NK-92 treated with Interleukin-12 subunit alpha and Interleukin-12 subunit beta, amount 100 ng/mL, for 24 hours (cell line): Measurements from ENCODE around the gene ARHGEF11.

ENCODE experiments used
- DNase-seq: peaks from one replicate; lab custom pipeline; 2025; lab: John Stamatoyannopoulos, UW

ARHGEF11 gene

DNA sequence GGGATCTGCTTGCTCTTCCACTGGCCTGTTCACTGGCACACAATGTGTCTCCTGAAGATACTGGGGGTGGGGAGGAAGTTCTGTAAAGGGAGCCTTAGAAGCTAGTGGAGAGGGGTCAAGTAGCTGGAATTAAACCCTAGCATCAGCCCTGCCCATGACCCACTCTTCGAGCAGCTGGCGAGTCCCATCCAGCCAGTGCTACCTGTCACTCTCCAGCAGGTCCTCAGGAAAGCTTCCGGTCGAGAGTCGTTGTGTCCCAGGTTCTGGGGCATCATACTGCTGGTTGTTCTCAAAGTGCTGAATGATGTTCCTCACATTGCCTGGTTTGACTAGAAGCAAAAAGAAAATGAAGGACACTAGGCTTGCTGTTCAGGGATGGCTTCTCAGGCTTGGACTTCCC is 94.2 kb downstream of the ARHGEF11 start:
- DNase-seq = no peak

DNA sequence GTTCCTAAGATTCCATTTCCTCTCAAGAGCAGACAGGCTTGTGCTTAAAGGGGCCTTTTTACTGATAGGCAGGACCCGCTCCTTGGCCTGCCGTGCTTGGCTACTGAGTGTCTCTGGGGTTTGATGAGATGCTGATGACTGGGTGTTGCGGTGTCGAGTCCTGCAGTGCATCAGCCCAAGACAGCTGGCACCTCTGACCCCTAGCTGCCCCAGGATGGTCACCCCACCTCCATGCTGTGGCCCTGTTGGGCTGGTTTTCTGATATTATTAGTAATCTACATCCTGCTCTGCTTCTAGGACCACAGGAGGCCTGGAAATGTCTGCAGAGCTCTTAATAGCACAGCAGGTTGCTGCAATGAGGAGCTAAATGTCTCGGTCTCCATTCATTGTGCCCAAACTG is 96.4 kb downstream of the ARHGEF11 start:
- no peak for DNase-seq

DNA sequence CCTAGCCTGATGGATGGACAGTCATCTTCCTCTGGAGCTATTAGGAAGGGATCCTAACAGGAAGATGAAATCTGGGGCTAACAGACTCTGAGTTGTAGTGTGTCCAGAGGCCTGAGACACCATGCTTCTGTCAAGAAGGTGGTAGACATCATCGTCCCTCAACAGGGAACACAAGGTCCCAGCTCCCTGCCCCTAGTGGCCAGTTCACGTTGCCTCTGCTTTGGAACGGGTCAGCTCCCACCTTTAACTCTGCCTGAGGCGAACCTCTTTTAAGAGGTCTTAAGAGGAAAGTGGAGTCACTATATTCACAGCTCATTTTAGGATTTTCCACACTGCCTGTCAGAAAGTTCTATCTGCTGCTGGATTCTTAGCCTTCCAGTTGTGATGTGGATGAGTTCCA is 96.8 kb downstream of the ARHGEF11 start:
- no peak for DNase-seq

DNA sequence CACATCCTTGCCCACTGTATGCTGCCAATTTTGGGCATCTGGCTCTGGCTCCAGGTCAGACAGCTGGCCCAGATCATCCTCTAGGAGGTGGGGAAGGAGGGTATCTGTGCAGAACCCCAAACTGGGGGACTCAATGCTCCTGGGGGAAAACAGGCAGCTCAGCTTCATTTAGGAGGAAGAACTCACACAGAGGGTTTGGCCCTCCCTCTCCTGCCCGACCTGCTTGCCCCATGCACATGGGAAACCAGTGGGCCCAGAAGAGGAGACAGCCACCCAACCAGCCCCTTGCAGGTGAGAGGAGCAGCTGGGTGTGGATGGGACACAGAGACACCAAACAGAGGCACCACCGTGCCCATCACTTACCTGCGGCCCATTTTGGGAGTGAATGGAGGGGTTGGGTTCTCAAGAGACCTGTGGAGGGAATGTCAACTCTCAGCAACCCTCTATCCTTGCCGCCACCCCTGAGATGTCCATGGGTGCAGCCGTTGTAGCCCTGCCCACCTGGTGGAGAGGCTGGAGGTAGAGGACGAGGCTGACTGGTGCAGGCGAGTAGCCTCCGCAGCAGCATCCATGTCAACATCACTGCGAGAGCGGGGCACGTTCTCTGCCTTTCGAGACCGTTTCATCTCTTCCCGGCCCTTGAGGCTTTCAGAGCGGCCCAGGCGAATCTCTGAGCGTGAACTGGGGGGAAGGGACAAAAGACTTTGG is 97.6 kb downstream of the ARHGEF11 start:
- no peak for DNase-seq

DNA sequence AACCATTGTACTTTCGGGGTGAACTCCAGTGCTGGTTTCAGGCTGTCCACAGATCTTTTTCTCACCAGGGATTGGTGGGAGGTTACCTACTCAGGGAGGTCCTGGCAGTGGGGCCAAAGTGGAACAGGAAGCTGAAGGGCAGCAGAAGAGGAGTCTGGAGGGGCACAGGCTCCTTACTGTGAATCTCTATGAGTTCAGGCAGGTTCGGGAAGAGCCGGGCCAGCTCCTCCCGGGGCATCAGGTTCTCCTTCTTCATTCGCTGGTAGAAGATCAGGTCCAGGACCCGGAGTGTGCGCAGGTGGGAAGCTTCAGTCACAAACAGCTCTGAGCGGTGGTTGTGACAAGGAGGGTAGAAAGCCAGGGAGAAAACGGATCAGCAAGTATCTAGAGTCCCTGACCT is 98.4 kb downstream of the ARHGEF11 start:
- DNase-seq = no peak

DNA sequence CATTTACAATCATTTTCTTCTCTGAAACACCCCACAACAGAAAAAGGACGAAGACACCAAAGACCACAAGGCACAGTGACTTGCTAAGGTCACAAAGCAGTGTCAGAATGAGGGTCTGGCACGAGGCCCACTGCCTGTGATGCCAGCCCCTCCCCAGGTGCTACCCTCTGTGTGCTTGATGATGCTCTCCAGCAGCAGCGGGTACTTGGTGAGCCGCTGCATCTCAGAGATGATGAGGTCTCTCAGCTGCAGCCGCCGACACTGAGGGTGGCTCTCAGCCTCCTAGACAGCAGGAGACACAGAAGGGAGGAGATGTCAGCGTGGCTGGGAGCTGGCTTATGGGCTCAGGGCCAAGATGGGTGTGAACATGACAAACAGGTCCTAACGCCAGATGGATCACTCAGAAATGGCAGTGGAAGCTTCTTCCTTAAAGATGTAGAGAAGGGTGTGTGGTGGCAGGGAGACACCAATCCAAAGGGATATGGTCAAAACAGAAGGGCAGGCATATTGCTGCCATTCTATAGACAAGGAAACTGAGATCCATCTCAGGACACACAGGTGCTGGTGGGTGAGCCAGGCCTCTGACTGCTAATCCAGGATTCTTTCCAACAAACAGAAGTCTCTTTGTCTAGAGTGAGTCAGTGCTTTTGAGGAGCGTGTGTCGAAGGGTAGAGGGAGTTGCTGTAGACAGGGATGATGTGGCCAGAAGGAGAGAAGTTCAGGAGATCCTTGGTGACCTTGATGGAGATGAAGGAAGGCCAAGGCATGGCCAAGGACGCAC is 99.5 kb downstream of the ARHGEF11 start:
- DNase-seq = no peak

DNA sequence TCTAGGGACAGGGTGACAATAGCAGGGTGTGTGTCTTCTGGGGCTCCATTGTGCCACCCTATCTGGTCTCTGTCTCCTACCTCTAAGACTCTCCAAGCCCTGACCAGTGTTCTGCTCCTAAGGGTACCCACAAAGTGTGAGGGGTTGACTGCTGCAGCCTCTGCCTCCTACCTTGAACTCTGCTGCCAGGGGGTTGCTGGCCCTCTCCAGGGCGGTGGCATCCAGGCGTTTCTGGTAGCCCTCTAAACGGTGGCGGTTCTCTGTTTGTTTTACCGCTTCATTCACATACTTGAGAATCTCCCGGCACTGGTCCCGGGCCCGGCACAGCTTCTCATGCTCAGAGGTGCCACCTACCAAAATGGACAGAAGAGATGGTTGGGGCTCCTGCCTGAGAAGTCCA is 100.7 kb downstream of the ARHGEF11 start:
- no peak for DNase-seq

DNA sequence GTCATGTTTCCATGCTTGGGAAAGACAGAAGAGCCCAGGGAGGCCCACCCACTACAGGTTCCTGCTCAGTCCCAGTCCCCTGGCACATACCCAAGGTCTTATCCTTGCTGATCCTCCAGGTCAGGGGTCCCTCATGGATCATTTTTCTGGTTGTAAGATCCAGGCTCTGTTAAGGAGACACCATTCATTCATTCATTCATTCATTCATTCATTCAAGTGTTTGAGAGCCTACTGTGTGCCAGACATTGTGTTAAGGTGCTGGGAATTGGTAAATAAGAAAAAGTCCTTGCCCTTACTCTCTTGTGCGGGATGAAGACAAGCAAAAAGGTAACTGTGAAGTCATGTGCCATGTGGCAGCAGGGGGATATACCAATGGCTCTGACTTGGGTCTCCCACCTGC is 101.3 kb downstream of the ARHGEF11 start:
- no peak for DNase-seq

DNA sequence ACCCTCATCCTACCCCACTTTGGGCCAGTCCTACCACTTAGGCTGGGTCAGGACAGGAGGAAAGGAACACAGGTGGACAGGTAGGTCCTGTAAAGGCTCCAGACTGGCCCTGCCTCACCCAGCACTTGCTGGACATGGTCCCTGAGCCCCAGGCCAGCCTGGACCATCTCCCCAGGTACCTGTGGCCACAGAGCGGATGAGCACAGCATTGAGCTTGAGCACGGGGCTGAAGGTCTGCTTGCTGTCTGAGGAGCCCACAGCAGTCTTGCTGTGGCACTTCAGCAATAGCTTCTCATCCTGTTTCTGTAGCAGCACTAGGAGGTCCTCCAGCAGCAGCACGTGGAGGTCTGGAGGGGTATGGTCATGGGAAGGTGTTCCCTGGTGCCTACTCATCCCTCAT is 101.8 kb downstream of the ARHGEF11 start:
- no peak for DNase-seq

DNA sequence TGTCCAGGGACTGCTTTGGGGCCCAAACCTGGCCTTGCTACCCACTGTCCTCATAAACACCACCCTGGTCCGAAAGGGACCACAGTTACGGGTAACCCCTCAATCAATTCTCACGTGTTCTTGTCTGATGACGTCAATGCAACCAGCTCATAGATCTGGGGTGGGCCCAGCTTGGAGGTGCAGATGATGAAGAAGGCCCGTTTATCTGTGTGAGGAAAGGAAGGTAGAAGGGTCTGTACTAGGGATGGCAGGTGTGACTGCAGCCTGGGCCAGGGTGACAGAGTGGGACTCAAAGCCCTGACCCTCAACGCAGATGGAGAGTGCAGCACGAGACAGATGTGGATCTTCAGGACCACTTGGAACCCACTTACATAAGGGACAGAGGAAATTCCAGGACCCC is 103.0 kb downstream of the ARHGEF11 start:
- no peak for DNase-seq

DNA sequence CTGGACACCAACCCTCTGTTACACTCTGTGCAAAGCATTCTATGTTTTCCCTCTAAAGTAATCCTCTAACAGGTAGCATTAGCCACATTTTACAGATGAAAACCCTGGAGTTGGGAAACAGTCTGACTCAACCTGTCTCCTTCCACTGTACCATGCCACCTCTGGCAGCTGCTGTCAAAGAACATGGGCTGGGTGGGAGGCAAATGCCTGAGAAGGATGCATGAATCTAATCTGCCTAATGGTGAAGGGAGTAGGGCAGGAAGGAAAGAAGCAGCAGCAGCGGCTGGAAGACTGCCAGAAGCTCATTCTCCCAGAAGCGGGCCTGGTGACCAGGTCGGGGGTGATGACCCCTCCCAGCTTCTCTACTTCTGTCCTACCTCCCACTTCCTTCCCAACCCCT is 103.4 kb downstream of the ARHGEF11 start:
- DNase-seq = no peak

DNA sequence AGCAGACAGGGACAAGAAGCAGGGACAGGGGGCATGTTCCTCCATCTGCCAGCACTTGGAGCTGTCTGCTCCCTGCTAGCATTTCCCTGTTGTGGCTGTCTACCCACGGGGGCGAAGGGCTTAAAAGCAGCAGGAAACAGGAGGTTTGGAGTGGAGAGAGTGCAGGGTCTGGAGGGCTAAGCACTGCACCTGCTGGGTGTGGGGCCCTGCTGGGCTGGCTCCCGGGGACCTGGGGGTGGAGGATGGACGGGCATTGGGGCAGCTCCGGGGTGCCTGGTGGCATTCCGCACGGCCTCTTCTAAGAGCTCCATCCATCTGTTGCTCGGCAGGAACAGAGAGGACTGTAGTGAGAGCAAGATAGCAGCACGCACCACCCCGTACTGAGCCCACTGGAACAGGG is 103.9 kb downstream of the ARHGEF11 start:
- no peak for DNase-seq

DNA sequence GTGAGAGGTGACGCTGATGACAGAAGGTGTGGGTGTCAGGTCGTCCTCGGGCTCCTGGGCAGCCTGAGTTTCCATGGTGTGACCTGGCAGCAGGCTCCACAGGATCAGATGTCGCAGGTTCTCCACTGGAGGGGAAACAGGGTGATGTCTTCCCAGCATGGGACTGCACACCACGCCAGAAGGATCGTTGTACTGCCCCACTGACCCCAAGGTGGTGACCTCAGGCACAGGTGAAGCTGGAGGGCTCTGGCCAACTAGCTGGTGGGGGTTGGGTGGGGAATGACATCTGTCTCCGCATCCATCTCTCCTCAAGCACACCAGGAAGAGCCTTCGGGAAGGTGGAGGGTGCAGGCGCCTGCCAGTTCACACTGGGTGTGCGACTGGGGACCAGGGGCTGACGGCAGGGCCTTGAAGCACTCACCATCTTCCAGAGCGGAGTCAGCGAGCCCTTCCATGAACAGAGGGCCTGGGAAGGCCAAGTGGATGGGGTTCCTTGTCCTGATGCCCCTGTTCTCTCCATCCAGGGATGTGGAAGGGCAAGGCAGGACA is 105.7 kb downstream of the ARHGEF11 start:
- DNase-seq = no peak

DNA sequence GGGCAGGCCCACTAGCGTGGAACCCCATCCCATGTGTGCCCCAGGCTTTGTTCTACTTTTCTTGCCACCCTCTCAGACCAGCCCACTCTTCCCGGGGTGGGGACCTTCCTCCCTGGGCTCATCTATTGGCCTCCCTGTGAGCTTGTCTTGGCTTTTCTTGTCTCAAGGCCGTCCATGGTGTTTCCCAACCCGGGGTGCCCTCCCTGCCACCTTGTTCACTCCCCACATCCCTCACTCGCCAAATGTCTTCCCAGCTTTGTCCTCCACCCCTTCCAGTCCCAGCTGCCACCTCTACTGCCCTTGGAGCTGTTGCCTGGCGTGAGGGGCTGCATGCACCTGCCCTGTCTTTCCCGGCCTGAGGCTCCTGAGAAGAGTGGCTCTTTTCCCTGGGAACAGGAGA is 106.7 kb downstream of the ARHGEF11 start:
- no peak for DNase-seq

DNA sequence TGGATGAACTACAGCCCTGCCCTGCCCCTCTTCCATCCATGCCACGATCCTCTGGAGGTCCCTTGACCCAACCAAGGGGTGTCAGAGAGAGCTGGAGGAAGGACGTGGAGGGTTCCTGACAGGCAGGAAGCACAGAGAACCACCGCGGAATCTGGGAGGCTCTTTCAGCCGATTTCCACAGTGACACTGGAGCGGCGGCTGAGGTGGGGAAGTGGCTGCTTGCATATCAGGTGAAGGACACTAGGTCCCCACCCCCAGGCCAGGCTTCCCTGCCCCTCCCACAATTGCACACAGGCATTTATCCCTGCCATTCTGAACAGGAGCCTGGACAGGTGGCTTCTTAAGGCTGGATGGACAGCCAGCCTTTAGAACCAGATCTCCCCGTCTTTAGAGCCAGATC is 107.7 kb downstream of the ARHGEF11 start:
- no peak for DNase-seq

DNA sequence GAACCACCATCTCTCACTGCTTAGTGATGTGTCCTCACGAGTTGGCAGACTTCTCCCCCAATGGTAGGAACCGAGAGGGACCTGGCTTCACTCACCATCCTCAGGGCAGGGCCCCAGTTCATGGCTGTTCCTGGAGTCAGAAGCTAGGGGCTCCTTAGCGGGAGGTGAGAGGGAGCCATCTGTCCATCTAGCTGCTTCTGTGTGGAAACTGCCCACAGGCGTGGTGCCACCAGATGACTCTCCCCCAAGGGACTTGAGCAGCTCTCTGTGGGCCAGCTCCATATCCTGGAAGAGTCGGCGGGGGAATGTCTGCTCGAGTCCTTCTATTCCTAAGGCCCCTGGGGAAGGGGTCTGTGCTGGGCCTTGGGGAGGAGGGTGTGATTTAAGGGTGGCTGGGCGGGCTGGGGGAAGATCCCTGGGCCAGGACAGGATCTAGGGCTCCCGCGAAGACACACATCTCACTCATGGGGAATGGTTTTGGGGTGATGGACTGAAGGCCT is 108.8 kb downstream of the ARHGEF11 start:
- no peak for DNase-seq

DNA sequence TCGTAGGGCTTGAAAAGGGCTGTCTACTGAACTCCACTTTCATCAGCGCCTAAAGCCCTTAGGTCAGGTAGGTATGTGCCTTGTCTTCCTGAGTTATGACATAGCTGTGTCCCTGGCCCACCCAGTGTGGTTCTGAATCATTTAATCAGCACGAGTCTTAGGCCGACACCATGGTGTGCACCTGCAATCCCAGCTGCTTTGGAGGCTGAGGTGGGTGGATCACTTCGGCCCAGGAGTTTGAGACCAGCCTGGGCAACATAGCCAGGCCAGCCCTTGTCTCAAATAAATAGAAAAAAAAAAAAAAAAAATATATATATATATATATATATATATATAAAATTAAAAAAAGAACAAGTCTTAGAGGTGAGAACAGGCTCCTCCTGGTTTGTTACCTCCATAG is 109.4 kb downstream of the ARHGEF11 start:
- DNase-seq = no peak

DNA sequence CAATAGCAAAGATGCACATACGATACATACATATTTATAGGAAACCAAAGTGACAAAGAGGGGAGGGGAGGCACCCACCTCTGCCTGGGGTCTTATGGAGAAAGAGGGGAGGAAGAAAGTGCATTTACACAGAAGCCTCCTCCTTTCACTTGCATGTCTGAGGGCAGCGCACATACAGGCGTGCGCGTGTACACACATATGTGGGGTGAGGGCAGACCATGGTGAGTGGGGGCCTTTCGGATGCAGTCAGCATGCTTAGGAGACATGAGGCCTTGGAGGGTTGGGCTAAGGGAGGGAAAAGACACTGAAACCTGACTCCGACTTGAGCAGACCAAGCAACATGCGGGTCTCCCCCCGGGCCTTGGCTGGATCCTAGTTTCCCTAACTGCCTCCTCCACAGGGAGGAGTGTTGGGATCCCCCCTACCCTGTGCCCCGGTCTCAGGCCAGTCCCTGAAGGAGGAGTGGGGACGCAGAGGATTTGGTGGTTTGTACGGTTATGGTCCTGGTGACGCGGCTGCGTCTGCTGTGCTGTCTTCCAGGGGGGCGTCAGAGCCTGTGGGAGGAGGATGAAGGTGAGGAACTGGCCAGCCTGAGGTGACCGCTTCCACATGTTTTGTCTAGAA is 109.9 kb downstream of the ARHGEF11 start:
- DNase-seq = no peak

DNA sequence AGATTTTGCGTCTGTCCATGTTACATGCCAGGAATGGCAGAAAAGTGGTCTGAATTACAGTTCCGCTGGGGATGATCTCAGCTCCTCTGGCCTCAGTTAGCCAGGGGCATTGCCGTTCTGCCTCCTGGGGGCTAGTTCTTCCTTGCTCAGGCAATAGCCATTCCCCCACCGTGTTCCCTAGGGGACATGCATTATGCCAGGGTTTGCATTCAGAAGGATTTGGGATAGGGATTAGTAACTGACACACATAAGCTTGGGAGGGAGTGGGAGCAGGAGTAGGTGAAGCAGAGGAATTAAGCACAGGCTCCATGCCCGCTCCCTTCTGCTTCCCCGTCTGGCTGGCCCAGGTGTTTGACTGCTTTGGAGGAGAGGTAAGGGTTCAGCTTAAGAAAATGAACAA is 112.4 kb downstream of the ARHGEF11 start:
- no peak for DNase-seq

DNA sequence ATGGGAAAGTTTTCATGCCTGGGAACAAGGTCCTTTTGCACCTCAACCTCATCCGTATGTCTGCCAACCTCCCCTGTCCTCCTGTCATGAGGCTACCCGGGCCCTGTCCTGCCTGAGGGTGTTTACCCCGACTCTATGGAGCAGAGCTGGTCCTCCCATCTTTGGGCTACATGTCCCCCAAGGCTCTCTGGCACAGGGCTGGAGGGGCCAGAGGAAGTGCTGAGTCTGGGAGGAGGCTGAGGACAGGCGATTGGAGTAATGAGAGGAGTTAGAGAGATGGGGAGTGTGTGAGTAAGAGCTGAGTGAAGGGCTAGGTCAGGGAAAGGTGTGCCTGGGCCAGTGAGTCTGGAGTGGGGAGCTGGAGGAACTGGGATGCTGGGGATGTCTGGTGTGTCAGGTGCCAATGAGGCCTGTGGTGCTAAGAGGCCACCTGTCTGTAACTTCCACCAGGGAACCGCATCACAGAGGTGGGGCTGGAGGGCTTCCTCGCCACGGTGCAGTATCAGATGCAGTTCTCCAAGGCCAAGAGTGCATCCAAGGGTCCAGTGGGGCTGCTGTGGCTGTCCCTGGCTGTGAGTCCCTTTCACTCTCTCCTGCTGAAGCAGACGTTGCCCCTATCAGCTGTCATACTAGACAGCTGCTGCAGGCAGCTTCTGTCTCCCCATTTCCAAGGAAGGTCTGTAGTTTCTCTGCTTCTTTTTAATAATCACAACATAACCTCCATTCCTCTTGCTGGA is 113.4 kb downstream of the ARHGEF11 start:
- DNase-seq = no peak

DNA sequence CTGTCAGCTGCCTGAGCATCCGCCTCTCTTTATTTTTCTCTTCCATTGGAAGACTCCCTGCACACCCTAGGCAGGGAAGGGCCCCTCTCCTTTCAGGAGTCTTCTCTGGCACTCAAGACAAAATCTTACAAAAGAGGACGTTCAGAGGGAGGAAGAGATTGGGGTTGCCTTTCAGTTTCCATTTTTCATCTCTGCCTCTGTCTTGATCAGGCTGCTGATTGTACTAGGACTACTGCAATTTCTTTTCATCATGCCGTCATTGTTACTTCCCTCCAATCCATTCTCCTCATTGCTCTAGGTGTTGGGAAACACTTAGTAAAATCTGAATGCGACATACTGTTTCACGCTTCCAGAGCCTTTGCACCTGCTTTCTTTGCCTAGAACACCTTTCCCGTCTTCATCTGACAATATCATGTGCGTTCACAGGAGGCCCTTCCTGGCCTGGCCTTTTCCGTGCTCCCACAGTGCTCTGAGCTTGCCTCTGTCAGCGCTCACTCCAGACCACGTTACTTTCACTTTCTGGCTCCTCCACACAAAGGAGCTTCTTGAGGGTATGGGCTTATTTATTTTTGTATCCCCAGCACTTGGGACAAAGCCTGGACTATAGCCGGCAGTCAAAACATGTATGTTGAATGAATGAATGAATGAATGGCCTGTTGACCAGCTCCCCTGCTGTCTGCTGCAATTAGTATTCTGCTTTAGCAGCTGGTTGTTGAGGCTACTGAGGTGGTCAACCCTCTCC is 114.2 kb downstream of the ARHGEF11 start:
- no peak for DNase-seq
